B cell (primary cell): ENCODE data around the gene DCAF4.

Experiments
- EZH2 ChIP-seq: IDR thresholded peaks from 2 replicates; pipeline ENCODE4 v1.6.1; 2012; ENCODE audit warnings: borderline replicate concordance, low read depth, mild to moderate bottlenecking, moderate library complexity, low read length; ENCODE audit not compliant: insufficient read depth, poor library complexity, severe bottlenecking
- TF ChIP-seq, protein P1 (sequence below): fragments of 200-600 bp; IDR thresholded peaks from one replicate; pipeline ENCODE4 v1.8.0; 2022; ENCODE audit warnings: antibody characterized with exemption, mild to moderate bottlenecking

DNA sequence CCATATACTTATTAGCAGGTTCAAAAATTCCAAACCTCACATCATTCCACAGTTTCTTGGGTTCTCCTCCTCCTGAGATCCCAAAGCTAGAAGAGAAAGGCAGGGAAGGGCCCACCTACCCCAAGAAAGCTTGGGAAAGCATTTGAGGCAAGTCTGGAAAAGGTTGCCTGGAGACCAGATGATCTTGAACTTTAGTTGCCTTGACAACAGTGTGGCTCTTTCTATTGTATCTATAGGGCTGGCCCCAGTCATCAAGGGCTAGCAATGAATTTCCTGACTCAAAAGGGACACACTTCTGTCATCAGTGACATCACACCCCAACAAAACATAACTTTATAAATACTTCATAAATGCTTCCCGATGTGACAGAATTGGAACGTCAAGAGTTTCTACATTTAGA is 60.6 kb downstream of the DCAF4 start:
- TF ChIP-seq, protein P1, sequence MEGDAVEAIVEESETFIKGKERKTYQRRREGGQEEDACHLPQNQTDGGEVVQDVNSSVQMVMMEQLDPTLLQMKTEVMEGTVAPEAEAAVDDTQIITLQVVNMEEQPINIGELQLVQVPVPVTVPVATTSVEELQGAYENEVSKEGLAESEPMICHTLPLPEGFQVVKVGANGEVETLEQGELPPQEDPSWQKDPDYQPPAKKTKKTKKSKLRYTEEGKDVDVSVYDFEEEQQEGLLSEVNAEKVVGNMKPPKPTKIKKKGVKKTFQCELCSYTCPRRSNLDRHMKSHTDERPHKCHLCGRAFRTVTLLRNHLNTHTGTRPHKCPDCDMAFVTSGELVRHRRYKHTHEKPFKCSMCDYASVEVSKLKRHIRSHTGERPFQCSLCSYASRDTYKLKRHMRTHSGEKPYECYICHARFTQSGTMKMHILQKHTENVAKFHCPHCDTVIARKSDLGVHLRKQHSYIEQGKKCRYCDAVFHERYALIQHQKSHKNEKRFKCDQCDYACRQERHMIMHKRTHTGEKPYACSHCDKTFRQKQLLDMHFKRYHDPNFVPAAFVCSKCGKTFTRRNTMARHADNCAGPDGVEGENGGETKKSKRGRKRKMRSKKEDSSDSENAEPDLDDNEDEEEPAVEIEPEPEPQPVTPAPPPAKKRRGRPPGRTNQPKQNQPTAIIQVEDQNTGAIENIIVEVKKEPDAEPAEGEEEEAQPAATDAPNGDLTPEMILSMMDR, result no peak
- no peak for TF ChIP-seq EZH2
